ENCODE measurements around the gene ATP7B. TPM values are rescaled to one million over a fixed set of nuclear protein-coding genes. Genes with fewer than 3 reads are reported as not detected.

Gene ATP7B
- total RNA-seq, 1 donor from 2014 or later = 11.6 TPM

- DNase-seq (ENCODE audit: low read depth, low spot score) = no peak
- no peak overlapping the region for H3K4me3 Mint-ChIP-seq
- TF ChIP-seq, protein P1, sequence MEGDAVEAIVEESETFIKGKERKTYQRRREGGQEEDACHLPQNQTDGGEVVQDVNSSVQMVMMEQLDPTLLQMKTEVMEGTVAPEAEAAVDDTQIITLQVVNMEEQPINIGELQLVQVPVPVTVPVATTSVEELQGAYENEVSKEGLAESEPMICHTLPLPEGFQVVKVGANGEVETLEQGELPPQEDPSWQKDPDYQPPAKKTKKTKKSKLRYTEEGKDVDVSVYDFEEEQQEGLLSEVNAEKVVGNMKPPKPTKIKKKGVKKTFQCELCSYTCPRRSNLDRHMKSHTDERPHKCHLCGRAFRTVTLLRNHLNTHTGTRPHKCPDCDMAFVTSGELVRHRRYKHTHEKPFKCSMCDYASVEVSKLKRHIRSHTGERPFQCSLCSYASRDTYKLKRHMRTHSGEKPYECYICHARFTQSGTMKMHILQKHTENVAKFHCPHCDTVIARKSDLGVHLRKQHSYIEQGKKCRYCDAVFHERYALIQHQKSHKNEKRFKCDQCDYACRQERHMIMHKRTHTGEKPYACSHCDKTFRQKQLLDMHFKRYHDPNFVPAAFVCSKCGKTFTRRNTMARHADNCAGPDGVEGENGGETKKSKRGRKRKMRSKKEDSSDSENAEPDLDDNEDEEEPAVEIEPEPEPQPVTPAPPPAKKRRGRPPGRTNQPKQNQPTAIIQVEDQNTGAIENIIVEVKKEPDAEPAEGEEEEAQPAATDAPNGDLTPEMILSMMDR (conservative IDR thresholded peaks at IDR 0.05) = no peak
Measured at GRCh38 chr13:51950722-51951121, 60.5 kb downstream of the ATP7B start.

DNA sequence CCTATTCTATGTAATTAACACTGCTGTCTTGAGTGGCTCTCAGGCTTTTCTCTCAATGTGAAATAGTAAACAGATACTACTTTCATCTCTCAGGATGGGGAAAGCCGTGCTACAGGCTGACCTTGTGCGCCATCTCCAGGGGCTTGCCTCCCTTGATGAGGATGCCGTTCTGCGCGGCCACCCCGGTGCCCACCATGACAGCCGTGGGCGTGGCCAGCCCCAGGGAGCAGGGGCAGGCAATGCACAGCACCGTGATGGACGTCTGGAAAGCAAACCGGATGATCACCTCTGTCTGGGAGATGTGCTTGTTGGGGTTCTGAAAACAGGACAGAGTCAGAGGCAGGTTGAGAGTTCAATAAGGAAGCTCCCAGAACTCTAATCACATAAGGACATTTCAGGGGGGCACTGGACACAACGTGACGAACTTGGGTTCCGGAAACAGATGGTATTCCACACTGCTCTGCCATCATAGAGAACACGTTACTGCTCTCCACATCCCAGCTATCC lies 65.0 kb downstream of the ATP7B start:
- no peak overlapping the region for H3K4me3 Mint-ChIP-seq
- DNase-seq (ENCODE audit: low read depth, low spot score) = no peak

More at GRCh38 chr13:51950722-51951121, 60.5 kb downstream of the ATP7B start:
- H3K9me3 Mint-ChIP-seq = no peaks in the 10 kb centered on the region
- H3K4me1 Mint-ChIP-seq = no peaks in the 10 kb centered on the region
- H3K27me3 Mint-ChIP-seq (ENCODE audit: low read depth) = no peaks in the 10 kb centered on the region
- peaks cover 8% of the 10 kb centered on the region for H3K36me3 Mint-ChIP-seq (ENCODE audit: low read depth)
- H3K27ac Mint-ChIP-seq (ENCODE audit: unreplicated experiment) = no peak overlapping the region

DNA sequence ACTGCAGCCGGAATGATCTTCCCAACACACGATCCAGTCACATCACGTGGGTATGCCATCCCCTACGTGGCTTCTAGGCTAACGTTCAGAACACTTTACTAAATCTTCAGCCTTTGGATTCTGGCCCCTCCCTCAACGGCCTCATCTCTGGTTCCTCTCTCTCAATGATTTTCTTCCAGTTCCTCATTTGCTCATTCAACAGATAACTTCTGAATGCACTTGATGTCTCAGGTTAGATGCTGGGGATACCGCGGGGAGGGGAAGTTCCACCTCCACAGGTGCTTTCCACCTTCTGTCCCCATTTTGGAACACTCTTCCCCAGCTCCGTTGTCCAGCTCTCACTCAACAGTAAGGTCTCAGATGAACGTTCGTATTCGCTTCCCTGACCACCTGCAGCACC lies 66.1 kb downstream of the ATP7B start:
- Mint-ChIP-seq H3K4me1 (no peaks in the 10 kb centered on the region), H3K27me3 (ENCODE audit: low read depth) (no peaks in the 10 kb centered on the region)

More for the DNA sequence above, 65.0 kb downstream of the ATP7B start:
- no peaks in the 10 kb centered on the region for H3K27me3 Mint-ChIP-seq (ENCODE audit: low read depth)
- TF ChIP-seq, protein P1 (conservative IDR thresholded peaks at IDR 0.05) = no peak
- no peaks in the 10 kb centered on the region for H3K4me1 Mint-ChIP-seq
- H3K36me3 Mint-ChIP-seq (ENCODE audit: low read depth) = peaks cover 5% of the 10 kb centered on the region
- no peak overlapping the region for H3K27ac Mint-ChIP-seq (ENCODE audit: unreplicated experiment)
- H3K9me3 Mint-ChIP-seq = no peaks in the 10 kb centered on the region

GRCh38 chr13:51944428-51944827 lies 66.8 kb downstream of the ATP7B start:
- H3K36me3 Mint-ChIP-seq (ENCODE audit: low read depth) = peaks cover 2% of the 10 kb centered on the region
- H3K27me3 Mint-ChIP-seq (ENCODE audit: low read depth) = no peaks in the 10 kb centered on the region
- DNase-seq (ENCODE audit: low read depth, low spot score) = no peak
- H3K27ac Mint-ChIP-seq (ENCODE audit: unreplicated experiment) = no peak overlapping the region
- TF ChIP-seq, protein P1 (conservative IDR thresholded peaks at IDR 0.05) = no peak
- H3K4me3 Mint-ChIP-seq = no peak overlapping the region
- H3K4me1 Mint-ChIP-seq = no peaks in the 10 kb centered on the region
- H3K9me3 Mint-ChIP-seq = no peaks in the 10 kb centered on the region

More for the DNA sequence above, 66.1 kb downstream of the ATP7B start:
- Mint-ChIP-seq H3K9me3 (no peaks in the 10 kb centered on the region), H3K27ac (ENCODE audit: unreplicated experiment) (no peak overlapping the region), H3K36me3 (ENCODE audit: low read depth) (no peaks in the 10 kb centered on the region), H3K4me3 (no peak overlapping the region)
- TF ChIP-seq, protein P1 (conservative IDR thresholded peaks at IDR 0.05) = no peak
- no peak for DNase-seq (ENCODE audit: low read depth, low spot score)

DNA sequence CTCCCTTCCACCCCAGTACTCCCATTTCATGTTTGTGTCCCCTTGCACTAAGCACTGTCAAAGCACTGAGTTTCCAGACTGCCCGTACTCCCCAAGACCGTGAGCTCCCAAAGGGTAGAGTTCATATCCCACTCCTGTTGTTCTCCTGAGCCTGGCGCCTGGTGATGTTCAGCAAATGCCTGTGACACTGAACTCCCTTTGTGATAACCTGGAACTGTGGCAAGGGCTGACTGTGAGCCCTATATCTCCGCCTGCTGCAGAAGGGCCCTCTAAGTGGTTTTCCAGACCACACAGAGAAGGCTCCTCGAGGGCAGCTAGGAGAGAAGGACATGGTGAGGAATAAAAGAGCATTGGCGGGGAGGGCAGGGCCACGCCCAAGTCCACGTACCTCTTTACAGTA lies 67.5 kb downstream of the ATP7B start:
- Mint-ChIP-seq H3K27ac (ENCODE audit: unreplicated experiment) (no peak overlapping the region), H3K36me3 (ENCODE audit: low read depth) (peaks cover 2% of the 10 kb centered on the region), H3K27me3 (ENCODE audit: low read depth) (no peaks in the 10 kb centered on the region), H3K4me1 (no peaks in the 10 kb centered on the region), H3K4me3 (no peak overlapping the region), H3K9me3 (no peaks in the 10 kb centered on the region)
- TF ChIP-seq, protein P1 (conservative IDR thresholded peaks at IDR 0.05) = no peak
- DNase-seq (ENCODE audit: low read depth, low spot score) = no peak
